K562 (cell line): ENCODE data around the gene KCNK7. TPM values are rescaled to one million over a fixed set of nuclear protein-coding genes. Genes with fewer than 3 reads are reported as not detected.

Source experiments
- CAMTA2 ChIP-seq: fragments of 250-450 bp; sonication (Bioruptor Pico); conservative IDR thresholded peaks from 2 replicates; pipeline ENCODE4 v1.5.1; 2022
- CSDE1 ChIP-seq, 2 experiments: fragments of 450-650 bp; IDR thresholded peaks; 2 replicates each; pipeline ENCODE4 v1.6.1; 2016; ENCODE audit warnings: mild to moderate bottlenecking in 1 of 2
- DEAF1 ChIP-seq: fragments of 450-650 bp; formaldehyde crosslinking; IDR thresholded peaks from 2 replicates; pipeline ENCODE4 v1.4.0; 2020; ENCODE audit warnings: mild to moderate bottlenecking, moderate library complexity
- HDAC8 ChIP-seq: fragments of 450-650 bp; IDR thresholded peaks from 2 replicates; pipeline ENCODE4 v1.6.1; 2016; ENCODE audit warnings: mild to moderate bottlenecking, missing genetic modification characterization, moderate library complexity, missing compliant biosample characterization
- JUND ChIP-seq, 2 experiments: IDR thresholded peaks; 2 replicates in 1 of 2; 3 replicates in 1 of 2; pipeline ENCODE4 v1.6.1; 2011; ENCODE audit warnings: borderline replicate concordance in 2 of 2, low read depth in 2 of 2, low read length in 2 of 2, improper control_type of control experiment in 1 of 2, missing biosample characterization in 1 of 2, missing genetic modification characterization in 1 of 2, missing genetic modification reagents in 1 of 2
- KLF1 ChIP-seq: fragments of 450-650 bp; IDR thresholded peaks from 2 replicates; pipeline ENCODE4 v1.6.1; 2016; ENCODE audit warnings: missing genetic modification characterization, missing compliant biosample characterization
- L3MBTL2 ChIP-seq: fragments of 450-650 bp; IDR thresholded peaks from 2 replicates; pipeline ENCODE4 v1.6.1; 2016; ENCODE audit warnings: mild to moderate bottlenecking, moderate library complexity
- NEUROD1 ChIP-seq: fragments of 150-350 bp; IDR thresholded peaks from 2 replicates; pipeline ENCODE4 v1.6.1; 2014; ENCODE audit warnings: borderline replicate concordance, low read length, low read depth; ENCODE audit not compliant: partially characterized antibody
- POLR3G ChIP-seq: IDR thresholded peaks from 2 replicates; pipeline ENCODE4 v1.6.1; 2011; ENCODE audit not compliant: insufficient read length, insufficient replicate concordance; ENCODE audit errors: extremely low read depth
- PTBP1 ChIP-seq: fragments of 200-400 bp; formaldehyde crosslinking; IDR thresholded peaks from 2 replicates; pipeline ENCODE4 v1.6.1; 2017; ENCODE audit warnings: low read depth, low read length
- RBFOX2 ChIP-seq: fragments of 200-400 bp; formaldehyde crosslinking; IDR thresholded peaks from 2 replicates; pipeline ENCODE4 v1.6.1; 2017; ENCODE audit warnings: low read depth, mild to moderate bottlenecking, low read length, moderate library complexity
- SAP30 ChIP-seq: fragments of 200-600 bp; sonication (generic); IDR thresholded peaks from 2 replicates; pipeline ENCODE4 v1.6.1; 2012; ENCODE audit warnings: borderline replicate concordance, low read depth, mild to moderate bottlenecking, moderate library complexity, low read length, control low read depth, inconsistent platforms; ENCODE audit not compliant: insufficient read depth, poor library complexity, severe bottlenecking
- TBP ChIP-seq: optimal IDR thresholded peaks from 2 replicates; pipeline ENCODE3; 2011; ENCODE audit warnings: low read depth, low read length, improper control_type of control experiment
- polyA plus RNA-seq, 8 experiments: library from polyadenylated mRNA; depleted of rRNA in 4 of 8; stranded (reverse) in 5 of 8; unstranded in 3 of 8; fragments of >200 nt; fragmentation: Nextera tagmentation in 2 of 8; fragmentation: Illumina TruSeq in 1 of 8; extraction: Ambion mirVana in 2 of 8; extraction: Trizol in 1 of 8; gene quantifications; 2 replicates each; pipeline versions ENCODE4 v1.2.1 to v1.2.3, GENCODE V29; 2011 to 2014; ENCODE audit warnings: inconsistent platforms in 1 of 8, missing spikeins in 1 of 8
- total RNA-seq, 7 experiments: library from RNA; depleted of rRNA in 6 of 7; stranded (reverse); fragments of >200 nt in 6 of 7; fragmentation: Illumina TruSeq in 2 of 7; extraction: Trizol in 2 of 7; gene quantifications; 2 replicates each; pipeline versions ENCODE4 v1.2.1 to v1.2.3, GENCODE V29; 2011 to 2021; ENCODE audit warnings: low replicate concordance in 1 of 7
- TF ChIP-seq, protein P1 (sequence below): fragments of 450-650 bp; IDR thresholded peaks from 2 replicates; pipeline ENCODE4 v1.6.1; 2016; ENCODE audit warnings: borderline replicate concordance
- TF ChIP-seq, protein P2 (sequence below), 3 experiments: fragments of 200-800 bp in 1 of 3; fragments of 250-450 bp in 1 of 3; fragments of 450-650 bp in 1 of 3; sonication (Bioruptor Pico) in 1 of 3; sonication (Bioruptor generic) in 1 of 3; formaldehyde crosslinking in 1 of 3; IDR thresholded peaks; 2 replicates each; pipeline versions ENCODE4 v1.6.1 to v1.8.0; 2016 to 2022; ENCODE audit warnings: mild to moderate bottlenecking in 2 of 3, missing genetic modification characterization in 2 of 3, missing compliant biosample characterization in 1 of 3, moderate library complexity in 1 of 3
- TF ChIP-seq, protein P3 (sequence below): fragments of 200-800 bp; sonication (Bioruptor generic); IDR thresholded peaks from 2 replicates; pipeline ENCODE4 v1.6.1; 2017; ENCODE audit warnings: missing genetic modification characterization, missing compliant biosample characterization

KCNK7 gene
- total and polyA plus RNA-seq, 9 of the 15 experiments (the other 6 are each of a cell fraction or from before 2014, with no cell fraction given) = 0.07 to 0.40 TPM; not detected in 7

DNA sequence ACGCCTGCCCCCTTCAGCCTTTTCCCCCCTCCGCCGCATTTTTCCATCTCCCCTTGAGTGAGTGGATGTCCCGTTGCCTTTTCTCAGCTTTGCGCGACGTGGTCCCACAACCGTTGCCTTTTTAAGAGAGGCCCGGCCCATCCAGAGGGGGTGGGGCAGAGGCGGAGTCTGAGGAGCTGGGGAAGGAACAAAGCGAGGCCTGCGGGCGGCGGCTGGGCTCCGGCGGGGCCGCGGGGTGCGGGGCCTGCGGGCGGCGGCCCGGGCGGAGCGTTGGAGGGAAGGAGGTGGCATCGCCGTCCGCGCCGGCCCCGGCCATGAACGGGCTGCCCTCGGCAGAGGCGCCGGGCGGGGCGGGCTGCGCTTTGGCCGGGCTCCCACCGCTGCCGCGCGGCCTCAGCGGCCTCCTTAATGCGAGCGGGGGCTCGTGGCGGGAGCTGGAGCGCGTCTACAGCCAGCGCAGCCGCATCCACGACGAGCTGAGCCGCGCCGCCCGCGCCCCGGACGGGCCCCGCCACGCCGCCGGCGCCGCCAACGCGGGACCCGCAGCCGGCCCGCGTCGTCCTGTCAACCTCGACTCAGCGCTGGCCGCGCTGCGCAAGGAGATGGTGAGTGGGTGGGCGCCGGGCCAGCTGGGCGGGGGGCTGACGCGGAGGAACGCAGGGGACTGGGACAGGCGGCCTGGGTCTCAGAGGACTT is 23.1 kb downstream of the KCNK7 start, which contains the start of gene FAM89B (continued):
- TF ChIP-seq CAMTA2 (0 out of 2 replicates have a peak, but pooled peaks have one; percentile 51), JUND (IDR thresholded peaks at IDR 0.05; ENCODE audit: borderline replicate concordance, low read depth, low read length) (peak; percentile 61), JUND (tag; IDR thresholded peaks at IDR 0.05; ENCODE audit: borderline replicate concordance, low read depth, low read length) (no peak), RBFOX2 (peak; percentile 59), DEAF1 (no peak), CSDE1 (IDR thresholded peaks at IDR 0.05) (no peak), SAP30 (peak; percentile 82), KLF1 (tag) (no peak), TBP (peak; percentile 14), L3MBTL2 (peak; percentile 16; the same call in 1 of the 2 replicates), POLR3G (no peak), PTBP1 (no peak), NEUROD1 (peak; percentile 49), HDAC8 (tag) (no peak)
- TF ChIP-seq, protein P1, sequence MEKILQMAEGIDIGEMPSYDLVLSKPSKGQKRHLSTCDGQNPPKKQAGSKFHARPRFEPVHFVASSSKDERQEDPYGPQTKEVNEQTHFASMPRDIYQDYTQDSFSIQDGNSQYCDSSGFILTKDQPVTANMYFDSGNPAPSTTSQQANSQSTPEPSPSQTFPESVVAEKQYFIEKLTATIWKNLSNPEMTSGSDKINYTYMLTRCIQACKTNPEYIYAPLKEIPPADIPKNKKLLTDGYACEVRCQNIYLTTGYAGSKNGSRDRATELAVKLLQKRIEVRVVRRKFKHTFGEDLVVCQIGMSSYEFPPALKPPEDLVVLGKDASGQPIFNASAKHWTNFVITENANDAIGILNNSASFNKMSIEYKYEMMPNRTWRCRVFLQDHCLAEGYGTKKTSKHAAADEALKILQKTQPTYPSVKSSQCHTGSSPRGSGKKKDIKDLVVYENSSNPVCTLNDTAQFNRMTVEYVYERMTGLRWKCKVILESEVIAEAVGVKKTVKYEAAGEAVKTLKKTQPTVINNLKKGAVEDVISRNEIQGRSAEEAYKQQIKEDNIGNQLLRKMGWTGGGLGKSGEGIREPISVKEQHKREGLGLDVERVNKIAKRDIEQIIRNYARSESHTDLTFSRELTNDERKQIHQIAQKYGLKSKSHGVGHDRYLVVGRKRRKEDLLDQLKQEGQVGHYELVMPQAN = peak; percentile 51; the same call in 1 of the 2 replicates
- TF ChIP-seq, protein P2, sequence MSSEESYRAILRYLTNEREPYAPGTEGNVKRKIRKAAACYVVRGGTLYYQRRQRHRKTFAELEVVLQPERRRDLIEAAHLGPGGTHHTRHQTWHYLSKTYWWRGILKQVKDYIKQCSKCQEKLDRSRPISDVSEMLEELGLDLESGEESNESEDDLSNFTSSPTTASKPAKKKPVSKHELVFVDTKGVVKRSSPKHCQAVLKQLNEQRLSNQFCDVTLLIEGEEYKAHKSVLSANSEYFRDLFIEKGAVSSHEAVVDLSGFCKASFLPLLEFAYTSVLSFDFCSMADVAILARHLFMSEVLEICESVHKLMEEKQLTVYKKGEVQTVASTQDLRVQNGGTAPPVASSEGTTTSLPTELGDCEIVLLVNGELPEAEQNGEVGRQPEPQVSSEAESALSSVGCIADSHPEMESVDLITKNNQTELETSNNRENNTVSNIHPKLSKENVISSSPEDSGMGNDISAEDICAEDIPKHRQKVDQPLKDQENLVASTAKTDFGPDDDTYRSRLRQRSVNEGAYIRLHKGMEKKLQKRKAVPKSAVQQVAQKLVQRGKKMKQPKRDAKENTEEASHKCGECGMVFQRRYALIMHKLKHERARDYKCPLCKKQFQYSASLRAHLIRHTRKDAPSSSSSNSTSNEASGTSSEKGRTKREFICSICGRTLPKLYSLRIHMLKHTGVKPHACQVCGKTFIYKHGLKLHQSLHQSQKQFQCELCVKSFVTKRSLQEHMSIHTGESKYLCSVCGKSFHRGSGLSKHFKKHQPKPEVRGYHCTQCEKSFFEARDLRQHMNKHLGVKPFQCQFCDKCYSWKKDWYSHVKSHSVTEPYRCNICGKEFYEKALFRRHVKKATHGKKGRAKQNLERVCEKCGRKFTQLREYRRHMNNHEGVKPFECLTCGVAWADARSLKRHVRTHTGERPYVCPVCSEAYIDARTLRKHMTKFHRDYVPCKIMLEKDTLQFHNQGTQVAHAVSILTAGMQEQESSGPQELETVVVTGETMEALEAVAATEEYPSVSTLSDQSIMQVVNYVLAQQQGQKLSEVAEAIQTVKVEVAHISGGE (CRISPR knock-in tag; IDR thresholded peaks at IDR 0.05) = 0 out of 6 replicates have a peak, but pooled peaks of 1 of the 3 experiments have one; percentile 26
- TF ChIP-seq, protein P3, sequence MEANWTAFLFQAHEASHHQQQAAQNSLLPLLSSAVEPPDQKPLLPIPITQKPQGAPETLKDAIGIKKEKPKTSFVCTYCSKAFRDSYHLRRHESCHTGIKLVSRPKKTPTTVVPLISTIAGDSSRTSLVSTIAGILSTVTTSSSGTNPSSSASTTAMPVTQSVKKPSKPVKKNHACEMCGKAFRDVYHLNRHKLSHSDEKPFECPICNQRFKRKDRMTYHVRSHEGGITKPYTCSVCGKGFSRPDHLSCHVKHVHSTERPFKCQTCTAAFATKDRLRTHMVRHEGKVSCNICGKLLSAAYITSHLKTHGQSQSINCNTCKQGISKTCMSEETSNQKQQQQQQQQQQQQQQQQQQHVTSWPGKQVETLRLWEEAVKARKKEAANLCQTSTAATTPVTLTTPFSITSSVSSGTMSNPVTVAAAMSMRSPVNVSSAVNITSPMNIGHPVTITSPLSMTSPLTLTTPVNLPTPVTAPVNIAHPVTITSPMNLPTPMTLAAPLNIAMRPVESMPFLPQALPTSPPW (CRISPR knock-in tag) = peak; percentile 82
